Hepatocyte (in vitro differentiated cells): ENCODE data around the gene PTPRN2. TPM values are rescaled to one million over a fixed set of nuclear protein-coding genes. Genes with fewer than 3 reads are reported as not detected.

ENCODE experiments used
- DNase-seq: peaks from one replicate; pipeline ENCODE4 v3.0.0-alpha.2; 2016; ENCODE audit warnings: low spot score
- H2AFZ ChIP-seq: fragments of 200-600 bp; sonication (generic); 2 replicates; pipeline ENCODE4 v1.6.0; 2016; ENCODE audit warnings: antibody characterized with exemption, mild to moderate bottlenecking
- H3K27ac ChIP-seq: fragments of 200-600 bp; sonication (generic); 2 replicates; pipeline ENCODE4 v1.5.1; 2016; ENCODE audit warnings: mild to moderate bottlenecking
- H3K27me3 ChIP-seq: fragments of 200-600 bp; sonication (generic); 2 replicates; pipeline ENCODE4 v1.6.1; 2016
- H3K36me3 ChIP-seq: fragments of 200-600 bp; sonication (generic); replicated peaks from 2 replicates; pipeline ENCODE4 v1.5.1; 2016; ENCODE audit warnings: low read depth; ENCODE audit not compliant: insufficient read depth
- H3K4me1 ChIP-seq: fragments of 200-600 bp; sonication (generic); 2 replicates; pipeline ENCODE4 v1.5.1; 2016; ENCODE audit warnings: mild to moderate bottlenecking, moderate library complexity; ENCODE audit not compliant: insufficient read depth
- H3K4me2 ChIP-seq: fragments of 200-600 bp; sonication (generic); 2 replicates; pipeline ENCODE4 v1.6.0; 2016
- H3K4me3 ChIP-seq: fragments of 200-600 bp; sonication (generic); 2 replicates; pipeline ENCODE4 v1.5.1; 2016; ENCODE audit warnings: mild to moderate bottlenecking
- H3K79me2 ChIP-seq: fragments of 200-600 bp; sonication (generic); 2 replicates; pipeline ENCODE4 v1.6.0; 2017; ENCODE audit warnings: mild to moderate bottlenecking
- H3K9me2 ChIP-seq: fragments of 200-600 bp; sonication (generic); replicated peaks from 2 replicates; pipeline ENCODE4 v1.6.0; 2017; ENCODE audit warnings: mild to moderate bottlenecking; ENCODE audit not compliant: insufficient read depth
- H3K9me3 ChIP-seq: fragments of 200-600 bp; sonication (generic); 2 replicates; pipeline ENCODE4 v1.5.1; 2016; ENCODE audit warnings: low read depth, mild to moderate bottlenecking
- H4K20me1 ChIP-seq: fragments of 200-600 bp; sonication (generic); 2 replicates; pipeline ENCODE4 v1.6.0; 2016; ENCODE audit warnings: mild to moderate bottlenecking; ENCODE audit not compliant: insufficient read depth, poor library complexity, severe bottlenecking
- CTCF ChIP-seq: fragments of 200-600 bp; sonication (generic); IDR thresholded peaks from 2 replicates; pipeline ENCODE4 v1.5.1; 2016; ENCODE audit warnings: antibody characterized with exemption, mild to moderate bottlenecking; ENCODE audit not compliant: poor library complexity
- EZH2 ChIP-seq: fragments of 200-600 bp; sonication (generic); IDR thresholded peaks from 2 replicates; pipeline ENCODE4 v1.6.1; 2016; ENCODE audit warnings: antibody characterized with exemption, mild to moderate bottlenecking, borderline replicate concordance
- EZH2phosphoT487 ChIP-seq: fragments of 200-600 bp; sonication (generic); IDR thresholded peaks from one replicate; pipeline ENCODE4 v1.6.1; 2018; ENCODE audit warnings: antibody characterized with exemption, mild to moderate bottlenecking, low read depth, moderate library complexity; ENCODE audit not compliant: unreplicated experiment, severe bottlenecking
- WGBS: methylation state at CpG from one replicate; pipeline ENCODE4 v1.1.6; 2016; ENCODE audit warnings: low lambda C conversion rate; ENCODE audit errors: missing lambda C conversion rate; 5-methylcytosine and 5-hydroxymethylcytosine counted together
- polyA plus RNA-seq: library from polyadenylated mRNA; unstranded; fragments of >200 nt; fragmentation: Nextera tagmentation; extraction: Ambion mirVana; gene quantifications from 2 replicates; pipeline ENCODE4 v1.2.1, GENCODE V29; 2016
- total RNA-seq: library from RNA; depleted of rRNA; stranded (reverse); fragments of >200 nt; gene quantifications from 2 replicates; pipeline ENCODE4 v1.2.3, GENCODE V29; 2014

The PTPRN2 gene
- total and polyA plus RNA-seq, 2 experiments from 2014 or later: 2.1 to 3.3 TPM

GRCh38 chr7:157876469-157877285, 710.9 kb downstream of the PTPRN2 start:
- Histone ChIP-seq H3K79me2 (no peaks in the 10 kb centered on the region), H3K27ac (no peak overlapping the region), H3K4me2 (no peak overlapping the region), H3K27me3 (no peaks in the 10 kb centered on the region), H4K20me1 (no peaks in the 10 kb centered on the region), H3K9me3 (no peaks in the 10 kb centered on the region), H2AFZ (no peak overlapping the region), H3K4me3 (no peak overlapping the region), H3K4me1 (no peaks in the 10 kb centered on the region), H3K9me2 (no peaks in the 10 kb centered on the region), H3K36me3 (no peaks in the 10 kb centered on the region)
- WGBS: 81% methylated on average over 31 of the region's 36 CpGs
- no peak for DNase-seq
- TF ChIP-seq EZH2 (no peak), CTCF (peak; percentile 12), EZH2phosphoT487 (no peak)

- Histone ChIP-seq H4K20me1 (no peaks in the 10 kb centered on the region), H2AFZ (no peak overlapping the region), H3K4me2 (peak overlapping the region; percentile 51), H3K36me3 (no peaks in the 10 kb centered on the region), H3K9me3 (no peaks in the 10 kb centered on the region), H3K4me3 (no peak overlapping the region), H3K27me3 (no peaks in the 10 kb centered on the region), H3K9me2 (no peaks in the 10 kb centered on the region), H3K4me1 (no peaks in the 10 kb centered on the region), H3K79me2 (no peaks in the 10 kb centered on the region), H3K27ac (no peak overlapping the region)
- peak; percentile 82 for TF ChIP-seq EZH2phosphoT487
- TF ChIP-seq EZH2: no peak
- peak; percentile 69 for TF ChIP-seq CTCF
- DNase-seq: peak; percentile 79
- 34% methylated on average over 23 of the region's 30 CpGs for WGBS
Observed at GRCh38 chr7:157875230-157876179, 712.1 kb downstream of the PTPRN2 start.

- H3K4me2 ChIP-seq: peak overlapping the region; percentile 51
- WGBS: 63% methylated on average over 12 of the region's 12 CpGs
- no peaks in the 10 kb centered on the region for H3K4me1 ChIP-seq
- H3K36me3 ChIP-seq: no peaks in the 10 kb centered on the region
- H2AFZ ChIP-seq: no peak overlapping the region
- H3K4me3 ChIP-seq: no peak overlapping the region
- no peaks in the 10 kb centered on the region for H3K9me3 ChIP-seq
- no peaks in the 10 kb centered on the region for H3K79me2 ChIP-seq
- DNase-seq: no peak
- no peaks in the 10 kb centered on the region for H4K20me1 ChIP-seq
- TF ChIP-seq CTCF (no peak), EZH2 (no peak), EZH2phosphoT487 (no peak)
- no peaks in the 10 kb centered on the region for H3K27me3 ChIP-seq
- H3K9me2 ChIP-seq: no peaks in the 10 kb centered on the region
- no peak overlapping the region for H3K27ac ChIP-seq
Observed at GRCh38 chr7:157874870-157875229, 712.8 kb downstream of the PTPRN2 start.
